Epithelial cell of proximal tubule (primary cell): ENCODE measurements around the gene PREX1. TPM values are rescaled to one million over a fixed set of nuclear protein-coding genes. Genes with fewer than 3 reads are reported as not detected.

Experiments
- DNase-seq: peaks from one replicate; pipeline ENCODE4 v3.0.0-alpha.2; 2011; ENCODE audit warnings: low read depth
- H3K4me3 ChIP-seq: 2 replicates; pipeline ENCODE4 v1.5.1; 2011; ENCODE audit warnings: low read depth, mild to moderate bottlenecking, low read length
- CTCF ChIP-seq: conservative IDR thresholded peaks from 2 replicates; pipeline ENCODE4 v1.5.1; 2012; ENCODE audit warnings: low read depth, mild to moderate bottlenecking, low read length
- total RNA-seq: library from RNA; depleted of rRNA; stranded (reverse); fragments of >200 nt; gene quantifications from 2 replicates; pipeline ENCODE4 v1.2.3, GENCODE V29; 2015

PREX1 gene
- total RNA-seq, 1 donor from 2014 or later = 4.7 TPM

DNA sequence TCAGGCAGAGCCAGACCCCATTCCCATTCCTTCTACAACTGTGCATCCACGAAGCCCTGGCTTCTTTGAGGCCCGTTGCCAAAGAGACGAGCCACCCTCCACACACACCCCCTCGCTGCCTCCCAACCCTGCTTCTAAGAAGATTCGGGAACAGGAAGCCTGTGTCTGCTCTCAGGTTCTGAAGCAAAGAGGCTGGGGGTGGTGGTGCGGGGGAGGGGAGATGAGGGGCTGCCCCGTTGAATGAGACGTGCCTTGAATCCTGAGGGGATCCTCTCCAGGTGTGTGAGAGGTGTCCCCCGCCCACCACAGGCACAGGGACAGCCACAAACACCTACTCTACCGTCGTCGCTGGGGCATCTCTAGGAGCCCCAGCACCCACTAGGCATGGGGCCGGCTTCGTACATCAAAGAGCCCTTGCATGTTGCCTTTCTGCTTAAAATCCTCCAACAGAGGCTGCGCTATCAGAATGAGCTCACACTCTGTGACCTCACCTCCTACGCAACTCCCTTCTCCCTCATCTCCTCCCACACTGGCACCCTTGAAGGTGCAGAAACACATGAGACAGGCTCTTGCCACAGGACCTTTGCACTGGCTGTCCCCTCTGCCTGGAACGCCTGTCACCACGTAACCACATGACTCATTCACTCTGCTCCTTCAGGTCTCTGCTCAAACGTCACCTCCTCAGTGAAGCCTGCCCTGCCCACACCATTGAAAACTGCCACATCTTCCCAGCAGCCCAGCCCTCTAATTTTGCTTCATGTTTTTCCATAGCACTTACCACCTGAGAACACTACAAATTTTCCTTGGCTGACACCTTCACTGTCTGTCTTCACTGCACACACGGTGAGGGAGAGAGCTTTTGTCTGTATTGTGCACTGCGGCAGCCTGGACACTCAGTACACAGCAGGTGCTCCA lies 58.5 kb downstream of the PREX1 start:
- no peak for DNase-seq
- TF ChIP-seq CTCF = no peak
- no peak overlapping the region for H3K4me3 ChIP-seq

GRCh38 chr20:48766961-48767960 lies 60.5 kb downstream of the PREX1 start:
- no peak overlapping the region for H3K4me3 ChIP-seq
- no peak for DNase-seq
- TF ChIP-seq CTCF = no peak

GRCh38 chr20:48766205-48766604 lies 61.6 kb downstream of the PREX1 start:
- TF ChIP-seq CTCF = no peak
- no peak for DNase-seq
- no peak overlapping the region for H3K4me3 ChIP-seq

GRCh38 chr20:48765359-48765758 lies 62.4 kb downstream of the PREX1 start:
- DNase-seq = no peak
- TF ChIP-seq CTCF = no peak

DNA sequence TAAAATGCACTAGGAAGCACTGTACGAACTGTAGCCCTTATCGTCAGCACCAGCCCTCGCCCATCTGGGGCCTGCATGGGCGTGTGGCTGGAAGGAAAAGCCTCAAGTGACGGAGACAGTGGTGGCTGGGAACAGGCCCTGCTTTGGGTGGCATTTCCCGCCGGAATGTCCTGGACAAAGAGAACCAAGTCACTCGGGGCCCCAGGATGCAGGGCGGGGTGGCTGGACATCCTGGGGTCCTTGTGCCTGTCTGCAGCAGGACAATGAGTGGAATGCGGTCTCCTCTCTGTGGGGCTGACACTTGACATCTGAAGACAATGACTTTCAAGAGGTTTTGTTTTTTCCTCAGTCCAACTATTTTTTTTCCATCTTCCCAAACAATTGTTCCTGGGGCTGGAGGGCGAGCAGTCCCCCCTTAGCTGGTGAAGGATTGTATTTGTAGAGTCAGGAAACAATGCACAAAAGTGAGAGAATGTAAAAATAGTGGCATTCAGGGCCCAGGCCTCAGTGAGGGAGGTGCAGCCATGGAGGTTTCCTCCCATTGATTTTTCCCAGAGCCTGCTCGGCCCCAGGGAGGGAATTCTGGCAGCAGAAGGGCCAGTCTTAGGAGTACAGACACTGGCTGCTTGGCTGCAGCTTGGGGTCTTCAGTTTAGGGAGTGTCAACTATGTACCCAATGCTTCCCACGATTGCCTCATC lies 64.4 kb downstream of the PREX1 start:
- no peak overlapping the region for H3K4me3 ChIP-seq
- TF ChIP-seq CTCF = no peak
- DNase-seq = no peak

More at GRCh38 chr20:48765359-48765758, 62.4 kb downstream of the PREX1 start:
- no peak overlapping the region for H3K4me3 ChIP-seq

DNA sequence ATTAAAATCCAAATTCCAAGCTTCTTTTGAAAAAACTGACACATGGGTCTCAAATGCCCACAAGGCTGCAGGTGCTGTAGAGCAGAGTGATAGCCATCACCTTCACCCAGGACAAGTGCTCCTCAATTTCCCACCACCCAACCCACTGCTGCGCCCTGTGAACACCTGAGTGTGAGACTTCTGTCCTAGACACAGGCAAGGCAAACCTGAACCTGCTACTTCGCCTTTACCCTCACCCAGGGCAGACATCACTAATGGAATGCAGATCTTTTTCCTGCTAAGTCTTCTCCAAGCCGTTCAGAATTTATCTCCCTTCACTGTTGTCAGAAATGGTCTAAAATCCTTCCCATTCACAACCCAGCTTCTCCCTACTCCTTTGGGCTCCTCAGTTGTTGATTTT lies 65.9 kb downstream of the PREX1 start:
- no peak for TF ChIP-seq CTCF
- DNase-seq = no peak
- H3K4me3 ChIP-seq = no peak overlapping the region
